PFSK-1 (cell line): ENCODE results near the gene TTC9.

ENCODE experiments used
- POLR2AphosphoS5 ChIP-seq: IDR thresholded peaks from 2 replicates; pipeline ENCODE4 v1.6.1; 2012; ENCODE audit warnings: low read depth, mild to moderate bottlenecking, control low read depth, low read length, moderate library complexity
- REST ChIP-seq, 2 experiments: IDR thresholded peaks; 2 replicates each; pipeline versions ENCODE4 v1.6.1 to v1.8.0; 2011 to 2012; ENCODE audit warnings: low read depth in 2 of 2, low read length in 2 of 2, control low read depth in 1 of 2, inconsistent platforms in 1 of 2, mild to moderate bottlenecking in 1 of 2, moderate library complexity in 1 of 2; ENCODE audit not compliant: insufficient read depth in 1 of 2
- SIN3A ChIP-seq: IDR thresholded peaks from 2 replicates; pipeline ENCODE4 v1.6.1; 2012; ENCODE audit warnings: mild to moderate bottlenecking, low read length, moderate library complexity, borderline replicate concordance; ENCODE audit not compliant: insufficient read depth
- TAF1 ChIP-seq: IDR thresholded peaks from 2 replicates; pipeline ENCODE4 v1.6.1; 2012; ENCODE audit warnings: low read length, control low read depth, borderline replicate concordance; ENCODE audit not compliant: insufficient read depth

- no peak for TF ChIP-seq POLR2AphosphoS5
- TF ChIP-seq TAF1 = no peak
- TF ChIP-seq REST (IDR thresholded peaks at IDR 0.05; ENCODE audit: insufficient read depth in 1 of 2, low read depth in 2 of 2, low read length in 2 of 2) = no peak
- TF ChIP-seq SIN3A = no peak
Observed at GRCh38 chr14:70666361-70666686, 24.6 kb downstream of the TTC9 start.
